GM18502 (cell line): Measurements from ENCODE around the gene KPNA4.
A peak's percentile ranks its signal among the peaks of the same experiment; 100 is the strongest.
"Not testable (repeated sequence)": the region's sequence is repeated elsewhere in the genome, so short reads cannot be mapped to it uniquely, and the experiment has no call there.

Experiments
- ATAC-seq: cut with Tn5 transposase; IDR thresholded peaks from one replicate; pipeline ENCODE4 v1.9.1; 2021; ENCODE audit warnings: mild to moderate bottlenecking; ENCODE audit not compliant: unreplicated experiment, poor library complexity

The KPNA4 gene

GRCh38 chr3:160573955-160574525 is 8.7 kb upstream of the KPNA4 start:
- not testable (repeated sequence) for ATAC-seq

GRCh38 chr3:160569894-160570652 is 4.7 kb upstream of the KPNA4 start:
- ATAC-seq: no peak

DNA sequence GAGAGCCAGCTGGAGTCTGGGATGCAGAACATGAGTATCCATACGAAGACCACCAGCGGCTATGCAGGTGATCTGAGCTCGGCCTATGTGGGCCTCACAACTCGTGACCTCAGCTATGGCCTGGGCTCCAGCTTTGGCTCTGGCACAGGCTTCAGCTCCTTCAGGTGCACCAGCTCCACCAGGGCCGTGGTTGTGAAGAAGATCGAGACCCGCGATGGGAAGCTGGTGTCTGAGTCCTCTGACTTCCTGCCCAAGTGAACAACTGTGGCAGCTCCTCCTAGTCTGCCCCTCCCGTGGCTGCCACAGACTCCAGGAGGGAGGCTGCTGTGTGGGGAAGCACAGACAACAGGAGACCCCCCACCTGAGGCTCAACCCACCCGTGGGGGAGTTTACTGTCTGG is 3.6 kb upstream of the KPNA4 start:
- no peak for ATAC-seq

GRCh38 chr3:160567774-160568173 is 2.4 kb upstream of the KPNA4 start:
- no peak for ATAC-seq

GRCh38 chr3:160566499-160566898 is 1.1 kb upstream of the KPNA4 start:
- ATAC-seq: no peak

DNA sequence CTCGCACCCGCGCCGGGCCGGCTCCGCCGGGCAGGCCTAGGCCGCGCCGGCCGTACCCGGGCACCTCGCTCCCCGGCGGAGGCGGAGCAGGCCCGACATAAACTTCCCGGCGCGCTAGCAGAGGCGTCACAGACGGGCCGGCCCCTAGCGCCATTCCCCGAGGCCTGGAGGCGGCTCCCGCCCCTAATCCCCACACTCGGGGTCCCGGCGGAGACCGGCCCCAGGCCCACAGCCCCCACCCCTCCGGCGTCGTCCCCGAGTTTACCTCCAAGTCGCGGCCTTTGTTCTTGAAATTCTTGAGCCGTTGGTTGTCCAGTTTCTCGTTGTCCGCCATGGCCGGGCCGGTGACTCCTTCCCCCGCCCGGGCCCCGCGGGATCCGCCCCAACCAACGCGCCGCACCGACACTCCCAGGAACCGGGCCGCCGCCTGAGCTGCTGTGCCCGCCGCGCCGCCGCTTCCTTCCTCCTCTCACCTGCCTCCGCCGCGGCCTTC is 376 bp downstream of the KPNA4 start:
- ATAC-seq: peak; percentile 52

DNA sequence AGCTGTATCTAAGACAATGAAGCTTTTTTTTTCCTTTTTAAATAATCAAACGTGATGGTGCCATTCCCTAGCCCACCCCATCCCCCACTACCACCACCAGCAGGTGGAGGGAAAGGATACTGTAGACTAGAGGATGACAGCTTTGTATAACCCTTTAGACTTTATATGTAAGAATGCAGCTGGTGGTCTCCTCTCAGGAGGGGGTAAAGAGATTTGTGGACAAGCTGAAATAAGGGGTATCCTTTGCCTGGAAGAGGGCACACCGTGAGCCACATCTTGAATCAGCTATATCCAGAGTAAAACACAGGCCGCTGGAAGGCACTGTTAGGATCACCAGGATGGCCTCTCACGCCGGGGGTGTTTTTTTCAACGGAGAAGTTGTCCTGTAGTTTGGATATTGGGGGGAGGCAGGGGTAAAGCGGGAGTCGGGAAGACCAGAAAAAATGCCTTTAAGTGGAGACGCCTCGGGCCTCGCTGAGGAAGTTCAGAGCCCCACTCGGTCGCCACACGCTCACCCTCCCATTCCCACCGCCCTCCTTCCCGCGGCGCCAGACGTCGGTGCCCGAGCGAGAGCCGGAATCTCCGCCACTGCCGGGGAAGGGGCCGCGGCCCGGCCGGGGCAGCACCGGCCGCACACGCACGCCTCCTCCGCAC is 986 bp downstream of the KPNA4 start:
- no peak for ATAC-seq

DNA sequence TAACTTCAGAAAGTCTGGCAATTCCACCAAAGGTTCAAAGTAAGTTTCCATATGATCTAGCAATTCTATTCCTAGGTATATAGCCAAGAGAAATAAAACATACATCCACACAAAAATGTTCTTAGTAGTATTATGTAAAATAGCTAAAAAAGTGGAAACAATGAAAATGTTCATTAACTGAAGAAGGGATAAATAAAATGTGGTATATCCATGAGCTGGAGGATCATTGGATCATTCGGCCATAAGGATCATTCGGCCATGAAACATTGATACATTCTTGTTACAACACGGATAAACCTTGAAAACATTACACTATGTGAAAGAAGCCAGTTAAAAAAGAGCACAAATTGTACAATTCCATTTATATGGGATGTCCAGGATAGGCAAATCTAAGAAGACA is 2.4 kb downstream of the KPNA4 start:
- no peak for ATAC-seq

DNA sequence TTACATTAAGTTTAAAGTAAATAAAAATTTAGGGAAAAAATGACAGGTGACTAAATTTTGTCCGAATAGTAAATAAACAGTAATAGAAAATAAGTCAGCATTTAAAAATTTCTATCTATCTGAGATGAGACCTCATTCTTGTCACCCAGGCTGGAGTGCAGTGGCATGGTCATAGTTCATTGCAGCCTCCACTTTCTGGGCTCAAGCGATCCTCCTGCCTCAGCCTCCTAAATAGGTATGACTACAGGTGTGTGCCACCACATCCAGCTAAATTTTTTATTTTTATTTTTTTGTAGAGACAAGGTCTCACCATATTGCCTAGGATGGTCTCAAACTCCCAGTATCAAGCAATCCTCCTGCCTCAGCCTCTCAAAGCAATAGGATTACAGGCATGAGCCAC is 7.8 kb downstream of the KPNA4 start:
- ATAC-seq: no peak

DNA sequence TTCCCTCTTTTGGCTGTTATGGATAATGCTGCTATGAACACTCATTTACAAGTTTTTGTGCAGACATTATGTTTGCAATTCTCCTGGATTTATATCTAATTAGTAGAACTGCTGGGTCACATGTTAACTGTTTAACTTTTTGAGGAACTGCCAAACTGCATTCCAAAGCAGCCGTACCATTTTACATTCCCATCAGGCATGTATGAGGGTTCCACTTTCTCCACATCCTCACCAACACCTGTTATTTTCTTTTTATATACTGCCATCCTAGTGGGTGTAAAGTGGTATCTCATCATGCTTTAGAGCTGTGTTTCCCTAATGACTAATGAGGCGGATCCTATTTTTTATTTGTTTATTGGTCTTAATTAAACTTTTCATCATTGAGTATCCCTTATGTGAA is 9.2 kb downstream of the KPNA4 start:
- no peak for ATAC-seq

DNA sequence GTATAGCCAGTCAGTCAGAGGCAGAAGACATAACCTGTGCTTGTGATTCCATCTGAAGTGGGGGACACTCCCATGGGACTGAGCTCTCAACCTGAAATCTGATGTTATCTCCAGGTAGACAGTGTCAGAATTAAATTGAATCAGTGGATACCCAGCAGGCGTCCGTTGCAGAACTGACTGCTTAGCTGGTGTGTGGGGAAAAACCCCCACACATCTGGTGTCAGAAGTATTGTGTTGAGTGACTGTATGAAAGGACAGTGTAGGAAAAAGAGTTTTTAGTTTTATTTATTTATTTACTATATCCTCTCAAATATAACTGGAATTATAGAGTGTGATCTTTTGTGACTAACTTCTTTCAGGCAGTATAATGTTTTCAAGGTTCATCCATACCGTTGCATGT is 10.4 kb downstream of the KPNA4 start:
- ATAC-seq: no peak

GRCh38 chr3:160553827-160554226 is 11.5 kb downstream of the KPNA4 start:
- no peak for ATAC-seq

DNA sequence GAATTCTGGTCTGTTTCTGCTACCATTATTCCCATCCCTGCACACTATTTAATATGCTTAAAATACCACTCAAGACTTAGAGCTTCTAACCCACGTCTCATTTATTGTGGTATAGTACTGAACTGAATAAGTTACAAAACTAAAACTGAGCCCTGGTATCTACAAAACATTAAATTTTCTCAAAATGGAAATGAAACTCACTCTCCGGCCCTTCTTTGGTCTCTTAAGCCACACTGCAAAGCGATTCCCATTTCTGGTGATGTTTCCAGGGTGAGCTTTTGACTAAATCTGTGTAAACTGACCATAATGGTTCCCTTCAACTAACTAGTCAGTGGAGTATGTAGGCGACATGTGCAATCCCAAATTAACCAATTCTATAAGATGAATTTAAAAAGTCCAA is 18.6 kb downstream of the KPNA4 start:
- ATAC-seq: no peak

DNA sequence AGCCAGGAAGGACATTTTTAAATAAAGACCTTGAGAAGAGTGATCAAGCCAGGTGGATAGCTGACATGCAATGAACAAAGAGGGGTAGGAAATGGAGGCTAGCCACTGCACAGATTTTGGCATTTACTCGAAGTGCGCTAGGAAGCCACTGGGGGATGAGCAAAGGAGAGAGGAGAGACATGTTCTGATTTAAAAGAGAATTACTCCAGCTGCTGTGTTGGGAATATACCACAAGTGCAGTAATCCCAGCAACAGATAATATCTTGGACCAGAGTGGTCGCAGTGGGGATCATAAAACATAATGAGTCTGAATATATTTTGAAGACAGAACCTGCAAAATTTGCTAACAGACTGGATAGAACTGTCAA is 19.9 kb downstream of the KPNA4 start:
- ATAC-seq: peak; percentile 22

DNA sequence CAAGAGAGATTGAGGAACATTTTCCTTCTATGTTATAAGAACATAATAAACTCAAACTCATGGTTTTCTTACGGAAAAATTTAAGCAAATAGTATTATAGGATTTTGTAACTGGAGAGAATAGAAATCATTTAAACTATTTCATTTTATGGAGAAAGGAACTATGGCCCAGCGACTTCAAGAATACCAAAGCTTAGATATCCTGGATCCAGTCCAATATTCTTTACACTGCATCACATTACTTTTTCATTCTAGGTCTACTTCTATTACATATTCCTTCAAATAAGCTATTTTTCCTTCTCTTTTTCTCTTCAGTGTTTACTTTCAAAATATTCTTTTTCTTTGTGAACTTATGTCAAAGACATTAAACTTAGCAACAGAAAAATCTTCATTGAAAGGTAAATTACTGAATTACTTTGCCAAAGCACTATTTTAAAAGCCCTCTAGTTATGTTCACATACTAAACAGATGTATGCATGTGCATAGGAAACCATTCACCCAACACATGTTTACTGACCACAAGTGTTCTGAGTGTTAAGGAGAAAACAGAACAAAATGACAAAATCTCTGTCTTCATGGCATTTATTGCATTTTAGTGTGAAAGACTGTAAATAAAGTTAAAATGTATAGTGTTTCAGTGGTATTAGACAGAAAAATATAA is 20.4 kb downstream of the KPNA4 start:
- ATAC-seq: peak; percentile 44

DNA sequence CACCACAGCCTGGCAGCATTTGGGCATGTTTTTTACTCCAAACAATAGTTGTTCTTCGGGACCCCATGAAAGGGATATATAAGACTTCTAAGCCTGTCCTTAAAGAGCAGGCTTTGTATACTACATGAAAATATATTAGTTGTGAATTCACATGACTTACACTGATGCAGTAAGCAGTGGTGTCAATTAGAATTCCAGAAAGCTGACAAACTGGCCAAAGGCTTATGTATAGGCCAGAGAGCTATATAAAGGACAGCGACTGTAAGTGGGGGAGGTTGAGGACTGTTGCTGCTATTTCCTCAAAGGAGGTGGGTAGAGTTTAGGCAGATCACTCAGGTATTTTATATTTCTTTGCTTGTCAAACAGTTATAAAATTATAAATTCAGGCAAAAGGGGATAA is 24.8 kb downstream of the KPNA4 start:
- no peak for ATAC-seq

DNA sequence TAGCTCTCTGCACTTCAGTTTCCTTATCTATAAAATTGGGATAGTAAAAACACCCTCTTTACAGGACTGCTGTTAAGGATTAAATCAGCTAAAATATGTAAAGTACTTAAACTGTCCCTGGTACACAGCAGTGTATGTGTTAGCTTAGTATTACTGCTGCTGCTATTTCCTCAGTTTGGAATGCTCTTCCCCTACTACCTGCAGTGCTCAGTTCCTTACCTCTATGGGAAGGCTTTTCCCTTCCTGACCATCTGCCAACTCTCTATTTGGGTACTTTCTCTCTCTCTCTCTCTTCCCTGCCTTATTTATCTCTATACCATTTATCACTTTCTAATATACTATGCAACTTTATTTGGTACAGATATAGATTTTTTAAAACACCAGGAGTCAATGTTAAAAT is 26.5 kb downstream of the KPNA4 start:
- ATAC-seq: no peak

DNA sequence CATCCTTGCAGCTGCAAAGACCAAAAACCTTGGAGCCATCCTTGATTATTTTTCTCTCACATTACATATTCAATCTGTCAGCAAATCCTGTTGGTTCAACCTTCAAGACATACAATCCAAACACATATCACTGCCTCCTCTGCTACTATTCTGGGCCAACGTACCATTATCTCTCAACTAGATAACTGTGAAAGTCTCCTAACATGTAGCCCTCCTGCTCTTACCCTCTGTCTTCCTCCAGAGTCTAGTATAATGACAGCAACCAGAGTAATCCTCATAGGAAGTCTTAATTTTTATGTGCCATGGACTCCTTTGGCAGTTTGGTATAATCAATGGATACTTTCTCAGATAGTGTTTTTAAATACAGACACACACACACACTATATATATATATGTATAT is 27.6 kb downstream of the KPNA4 start:
- ATAC-seq: no peak

GRCh38 chr3:160532371-160532770 is 33.0 kb downstream of the KPNA4 start:
- no peak for ATAC-seq

DNA sequence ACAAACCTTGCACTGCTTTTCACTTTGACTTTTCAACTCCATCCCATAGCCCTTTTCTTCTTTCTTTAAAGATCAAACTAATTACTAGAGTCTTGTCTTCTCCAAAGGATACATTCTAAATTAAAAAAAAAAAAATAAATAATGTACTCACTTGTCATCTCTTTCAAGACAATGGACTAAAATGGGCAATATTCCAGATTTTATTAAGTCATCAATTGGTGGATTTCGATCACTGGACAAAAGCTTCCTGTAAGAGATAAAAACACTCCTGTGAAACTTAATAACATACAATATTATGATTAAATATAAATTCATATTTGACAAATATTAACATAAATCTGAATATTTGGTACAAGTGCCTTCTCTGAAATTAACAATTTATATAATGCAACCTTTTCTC is 34.1 kb downstream of the KPNA4 start:
- ATAC-seq: no peak

DNA sequence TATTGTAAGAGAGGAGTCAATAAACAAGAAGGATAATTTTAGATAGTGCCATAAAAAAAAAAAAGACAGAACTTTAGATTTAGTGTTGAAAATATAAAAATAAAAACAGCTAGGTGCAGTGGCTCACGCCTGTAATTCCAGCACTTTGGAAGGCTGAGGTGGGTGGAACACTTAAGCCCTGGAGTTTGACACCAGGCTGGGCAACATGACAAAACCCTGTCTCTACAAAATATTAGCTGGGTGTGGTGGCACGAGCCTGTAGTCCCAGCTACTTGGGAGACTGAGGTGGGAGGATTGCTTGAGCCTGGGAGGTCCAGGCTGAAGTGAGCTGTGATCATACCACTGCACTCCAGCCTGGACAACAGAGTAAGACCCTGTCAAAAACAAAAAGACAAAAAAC is 49.0 kb downstream of the KPNA4 start:
- not testable (repeated sequence) for ATAC-seq
